ENCODE results near the gene ADAM10.

DNA sequence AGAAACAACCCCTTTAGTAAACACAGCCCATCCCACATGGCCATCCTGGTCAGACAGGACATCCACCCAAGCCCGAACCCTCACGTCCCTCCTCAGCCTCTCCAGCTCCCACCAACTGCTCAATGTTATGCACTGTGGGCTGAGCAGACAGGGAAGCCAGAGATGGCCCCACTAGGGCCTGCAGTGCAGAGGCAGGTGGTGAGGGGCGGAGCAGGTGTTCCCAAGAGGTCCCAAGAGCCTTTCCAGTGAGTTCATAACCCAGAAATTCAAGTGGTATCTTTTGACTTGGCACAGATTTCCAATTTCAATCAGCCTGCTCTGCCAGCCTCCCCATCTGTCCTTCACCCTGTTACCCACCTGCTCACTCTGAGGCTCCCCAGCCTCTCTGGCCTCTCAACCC, 187.4 kb downstream of the ADAM10 start:
- TF ChIP-seq, protein P1, sequence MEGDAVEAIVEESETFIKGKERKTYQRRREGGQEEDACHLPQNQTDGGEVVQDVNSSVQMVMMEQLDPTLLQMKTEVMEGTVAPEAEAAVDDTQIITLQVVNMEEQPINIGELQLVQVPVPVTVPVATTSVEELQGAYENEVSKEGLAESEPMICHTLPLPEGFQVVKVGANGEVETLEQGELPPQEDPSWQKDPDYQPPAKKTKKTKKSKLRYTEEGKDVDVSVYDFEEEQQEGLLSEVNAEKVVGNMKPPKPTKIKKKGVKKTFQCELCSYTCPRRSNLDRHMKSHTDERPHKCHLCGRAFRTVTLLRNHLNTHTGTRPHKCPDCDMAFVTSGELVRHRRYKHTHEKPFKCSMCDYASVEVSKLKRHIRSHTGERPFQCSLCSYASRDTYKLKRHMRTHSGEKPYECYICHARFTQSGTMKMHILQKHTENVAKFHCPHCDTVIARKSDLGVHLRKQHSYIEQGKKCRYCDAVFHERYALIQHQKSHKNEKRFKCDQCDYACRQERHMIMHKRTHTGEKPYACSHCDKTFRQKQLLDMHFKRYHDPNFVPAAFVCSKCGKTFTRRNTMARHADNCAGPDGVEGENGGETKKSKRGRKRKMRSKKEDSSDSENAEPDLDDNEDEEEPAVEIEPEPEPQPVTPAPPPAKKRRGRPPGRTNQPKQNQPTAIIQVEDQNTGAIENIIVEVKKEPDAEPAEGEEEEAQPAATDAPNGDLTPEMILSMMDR (optimal IDR thresholded peaks at IDR 0.05 in 1 of 3, IDR thresholded peaks at IDR 0.05 in 1 of 3, conservative IDR thresholded peaks at IDR 0.05 in 1 of 3; ENCODE audit: extremely low read depth in 1 of 3, insufficient read depth in 2 of 3, low read length in 3 of 3), result no peak
- no peak for TF ChIP-seq EZH2 (IDR thresholded peaks at IDR 0.05; ENCODE audit: low read length)
